Caco-2 (cell line): ENCODE data around the gene PAIP1. TPM values are rescaled to one million over a fixed set of nuclear protein-coding genes. Genes with fewer than 3 reads are reported as not detected.

Experiments used
- BruUV-seq: library from RNA; stranded (reverse); fragments of 400-500 nt; replicated peaks from 2 replicates; lab custom pipeline; 2021; lab: Mats Ljungman, UMichigan
- CTCF ChIA-PET: fragments of 300-600 bp; sonication (Branson Sonifier 250); formaldehyde crosslinking; loops from one replicate; lab custom pipeline; 2022; ENCODE audit warnings: antibody characterized with exemption; lab: Charles Lee
- POLR2A ChIA-PET: fragments of 300-600 bp; sonication (Branson Sonifier 250); formaldehyde crosslinking; loops from one replicate; lab custom pipeline; 2022; ENCODE audit warnings: antibody characterized with exemption; lab: Charles Lee
- DNase-seq, 2 experiments: peaks; one replicate each; pipeline versions ENCODE4 v3.0.0 to v3.0.0-alpha.2; 2020 to 2022
- H3K27me3 ChIP-seq: replicated peaks from 2 replicates; pipeline ENCODE4 v1.6.0; 2011; ENCODE audit warnings: low read length; ENCODE audit not compliant: control insufficient read depth, insufficient read depth
- H3K36me3 ChIP-seq: 2 replicates; pipeline ENCODE4 v1.5.1; 2011; ENCODE audit warnings: low read length; ENCODE audit not compliant: control insufficient read depth, insufficient read depth
- H3K4me1 ChIP-seq: fragments of 250-450 bp; sonication (Bioruptor Pico); 2 replicates; pipeline ENCODE4 v1.5.1; 2020; ENCODE audit warnings: mild to moderate bottlenecking
- H3K4me3 ChIP-seq: 2 replicates; pipeline ENCODE4 v1.5.1; 2011; ENCODE audit warnings: low read depth, mild to moderate bottlenecking, control low read depth, low read length
- H3K9me3 ChIP-seq: fragments of 250-450 bp; sonication (Bioruptor Pico); 2 replicates; pipeline ENCODE4 v1.5.1; 2020; ENCODE audit warnings: mild to moderate bottlenecking, moderate library complexity
- H3K27ac Mint-ChIP-seq: one replicate; pipeline ENCODE4 v1.8.0; 2022; ENCODE audit warnings: mixed read lengths; ENCODE audit not compliant: unreplicated experiment
- H3K27me3 Mint-ChIP-seq: one replicate; pipeline ENCODE4 v1.8.0; 2022; ENCODE audit warnings: mixed read lengths; ENCODE audit not compliant: insufficient read depth, unreplicated experiment
- H3K36me3 Mint-ChIP-seq: one replicate; pipeline ENCODE4 v1.8.0; 2022; ENCODE audit warnings: mild to moderate bottlenecking, mixed read lengths; ENCODE audit not compliant: insufficient read depth, unreplicated experiment
- H3K4me1 Mint-ChIP-seq: one replicate; pipeline ENCODE4 v1.8.0; 2022; ENCODE audit warnings: low read depth, mixed read lengths; ENCODE audit not compliant: unreplicated experiment
- H3K4me3 Mint-ChIP-seq: one replicate; pipeline ENCODE4 v1.8.0; 2022; ENCODE audit warnings: mild to moderate bottlenecking, moderate library complexity, mixed read lengths; ENCODE audit not compliant: unreplicated experiment
- H3K9me3 Mint-ChIP-seq: one replicate; pipeline ENCODE4 v1.8.0; 2022; ENCODE audit warnings: mixed read lengths; ENCODE audit not compliant: unreplicated experiment
- CTCF ChIP-seq, 2 experiments: fragments of 200-600 bp in 1 of 2; IDR thresholded peaks; 1 replicate in 1 of 2; 2 replicates in 1 of 2; pipeline versions ENCODE4 v1.5.1 to v1.8.0; 2011 to 2022; ENCODE audit warnings: antibody characterized with exemption in 1 of 2, control low read depth in 1 of 2, inconsistent platforms in 1 of 2, low read depth in 1 of 2, low read length in 1 of 2, mild to moderate bottlenecking in 1 of 2, moderate library complexity in 1 of 2; ENCODE audit not compliant: insufficient read depth in 1 of 2, severe bottlenecking in 1 of 2, unreplicated experiment in 1 of 2
- intact Hi-C: fragments of 100-400 bp; cut with micrococcal nuclease; formaldehyde crosslinking; loops from one replicate; pipeline ENCODE4 v1.10.0; 2022; ENCODE audit not compliant: unreplicated experiment
- total RNA-seq: library from RNA; stranded (reverse); gene quantifications from 2 replicates; pipeline ENCODE4 v1.2.3, GENCODE V29; 2022

PAIP1 gene
- total RNA-seq, 1 experiment from 2014 or later = 121 TPM

GRCh38 chr5:43564289-43564850 lies 7.5 kb upstream of the PAIP1 start:
- no peaks in the 10 kb centered on the region for H3K27me3 Mint-ChIP-seq
- no peak for DNase-seq
- no peaks in the 10 kb centered on the region for H3K4me1 ChIP-seq
- H3K4me1 Mint-ChIP-seq = no peaks in the 10 kb centered on the region
- intact Hi-C loops = no loop called here
- no peaks in the 10 kb centered on the region for H3K36me3 Mint-ChIP-seq
- TF ChIP-seq CTCF (IDR thresholded peaks at IDR 0.05; ENCODE audit: insufficient read depth in 1 of 2, low read depth in 1 of 2, low read length in 1 of 2, severe bottlenecking in 1 of 2, unreplicated experiment in 1 of 2) = no peak
- no peaks in the 10 kb centered on the region; the same call in 1 of the 2 replicates for H3K27me3 ChIP-seq
- H3K36me3 ChIP-seq = no peaks in the 10 kb centered on the region
- BruUV-seq = no TSS peak
- H3K9me3 Mint-ChIP-seq = no peaks in the 10 kb centered on the region
- CTCF ChIA-PET = no interaction called here
- no peak overlapping the region for H3K27ac Mint-ChIP-seq
- POLR2A ChIA-PET = no interaction called here
- no peak overlapping the region for H3K4me3 ChIP-seq
- no peaks in the 10 kb centered on the region for H3K9me3 ChIP-seq
- no peak overlapping the region for H3K4me3 Mint-ChIP-seq

GRCh38 chr5:43563321-43563720 lies 6.4 kb upstream of the PAIP1 start:
- H3K36me3 Mint-ChIP-seq = no peaks in the 10 kb centered on the region
- no TSS peak for BruUV-seq
- Histone ChIP-seq H3K9me3 (no peaks in the 10 kb centered on the region), H3K4me1 (no peaks in the 10 kb centered on the region), H3K36me3 (no peaks in the 10 kb centered on the region), H3K4me3 (no peak overlapping the region), H3K27me3 (no peaks in the 10 kb centered on the region; the same call in 1 of the 2 replicates)
- H3K27me3 Mint-ChIP-seq = no peaks in the 10 kb centered on the region
- intact Hi-C loops = no loop called here
- TF ChIP-seq CTCF (IDR thresholded peaks at IDR 0.05; ENCODE audit: insufficient read depth in 1 of 2, low read depth in 1 of 2, low read length in 1 of 2, severe bottlenecking in 1 of 2, unreplicated experiment in 1 of 2) = no peak
- no peak overlapping the region for H3K27ac Mint-ChIP-seq
- ChIA-PET POLR2A (no interaction called here), CTCF (no interaction called here)
- no peak overlapping the region for H3K4me3 Mint-ChIP-seq
- no peaks in the 10 kb centered on the region for H3K9me3 Mint-ChIP-seq
- no peaks in the 10 kb centered on the region for H3K4me1 Mint-ChIP-seq
- no peak for DNase-seq

GRCh38 chr5:43561356-43561755 lies 4.5 kb upstream of the PAIP1 start:
- no peaks in the 10 kb centered on the region for H3K9me3 Mint-ChIP-seq
- intact Hi-C loops = no loop called here
- H3K9me3 ChIP-seq = no peaks in the 10 kb centered on the region
- POLR2A ChIA-PET = no interaction called here
- DNase-seq = no peak
- H3K27ac Mint-ChIP-seq = no peak overlapping the region
- no peak overlapping the region for H3K4me3 ChIP-seq
- CTCF ChIA-PET = no interaction called here
- H3K4me3 Mint-ChIP-seq = no peak overlapping the region
- BruUV-seq = no TSS peak
- H3K36me3 ChIP-seq = no peaks in the 10 kb centered on the region
- H3K36me3 Mint-ChIP-seq = no peaks in the 10 kb centered on the region
- no peak for TF ChIP-seq CTCF (IDR thresholded peaks at IDR 0.05; ENCODE audit: insufficient read depth in 1 of 2, low read depth in 1 of 2, low read length in 1 of 2, severe bottlenecking in 1 of 2, unreplicated experiment in 1 of 2)
- no peaks in the 10 kb centered on the region; the same call in 1 of the 2 replicates for H3K27me3 ChIP-seq
- no peaks in the 10 kb centered on the region for H3K27me3 Mint-ChIP-seq
- no peaks in the 10 kb centered on the region for H3K4me1 Mint-ChIP-seq
- no peaks in the 10 kb centered on the region for H3K4me1 ChIP-seq
